Fibroblast of skin of left biceps (primary cell): ENCODE measurements around the gene IFFO2.

Source experiments
- DNase-seq, 2 experiments: peaks; one replicate each; pipeline ENCODE4 v3.0.0-alpha.2; 2013; ENCODE audit warnings: low read depth in 2 of 2

Gene IFFO2

DNA sequence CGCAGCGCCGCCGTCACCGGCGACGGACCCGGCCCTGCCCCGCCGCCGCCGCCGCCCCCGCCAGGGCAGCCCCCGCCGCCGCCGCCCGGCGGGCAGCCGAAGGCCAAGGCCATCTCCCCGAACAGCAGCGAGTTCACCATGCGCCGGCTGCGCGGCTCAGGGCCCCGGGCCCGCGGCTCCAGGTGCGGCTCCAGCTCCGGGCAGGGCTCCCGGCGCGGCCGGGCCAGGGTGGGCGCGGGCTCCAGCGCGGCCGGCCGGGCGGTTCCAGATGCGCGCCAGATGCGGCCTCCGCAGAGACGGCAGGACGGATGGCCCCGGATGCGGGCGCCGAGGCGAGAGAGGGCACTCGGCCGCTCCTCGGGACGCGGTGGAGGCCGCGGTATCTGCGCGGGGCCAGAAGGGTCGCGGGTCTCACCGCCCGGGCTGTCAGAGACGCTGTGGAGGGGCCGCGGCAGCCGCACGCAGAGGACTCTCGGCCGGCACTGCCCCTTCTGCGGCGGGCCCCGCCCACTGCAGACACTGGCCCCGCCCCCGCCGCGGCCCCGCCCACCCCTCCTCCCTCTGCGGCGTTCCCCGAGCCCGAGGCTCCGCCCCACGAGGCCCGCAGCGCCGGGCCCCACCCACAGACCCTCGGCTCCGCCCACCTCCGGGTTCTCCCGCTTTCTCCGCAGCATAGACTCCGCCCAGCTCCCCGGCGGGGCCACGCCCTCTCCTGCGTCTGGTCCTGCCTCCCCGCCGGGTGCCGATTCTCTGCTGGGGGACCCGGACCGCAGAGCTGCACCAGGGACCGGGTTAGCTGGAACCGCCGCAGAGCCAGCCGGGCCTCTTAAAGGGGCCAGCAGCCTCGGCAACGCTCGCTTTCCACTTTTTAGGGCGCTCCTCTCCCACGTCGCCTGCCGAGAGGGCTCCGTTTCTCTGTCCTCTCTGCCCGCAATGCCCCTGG lies at the start of gene IFFO2:
Gene IFFO2 (minus strand): TSS at position 484 of the 943 bp plus-strand sequence. CDS start 344 bp downstream, at position 140.
- DNase-seq: peak; percentile 84 to 89

DNA sequence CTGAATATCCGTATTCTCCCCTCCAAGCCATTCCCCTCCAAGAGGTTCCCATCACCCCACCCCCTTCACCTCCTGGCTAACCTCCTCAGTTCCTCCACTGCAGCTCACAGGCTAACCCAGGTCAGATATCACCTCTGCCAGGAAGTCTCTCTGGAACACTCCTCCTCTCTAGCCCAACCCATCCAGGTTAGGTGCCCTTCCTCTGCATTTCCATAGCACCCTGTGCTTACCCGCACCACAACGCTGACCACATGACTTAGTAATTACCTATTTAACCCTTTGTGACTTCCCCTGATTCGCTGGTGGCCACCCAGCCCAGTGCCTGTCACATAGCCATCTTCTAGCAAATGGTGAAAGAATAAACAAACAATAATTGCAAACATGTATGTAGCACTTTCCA lies 49.5 kb upstream of the IFFO2 start:
- no peak for DNase-seq

DNA sequence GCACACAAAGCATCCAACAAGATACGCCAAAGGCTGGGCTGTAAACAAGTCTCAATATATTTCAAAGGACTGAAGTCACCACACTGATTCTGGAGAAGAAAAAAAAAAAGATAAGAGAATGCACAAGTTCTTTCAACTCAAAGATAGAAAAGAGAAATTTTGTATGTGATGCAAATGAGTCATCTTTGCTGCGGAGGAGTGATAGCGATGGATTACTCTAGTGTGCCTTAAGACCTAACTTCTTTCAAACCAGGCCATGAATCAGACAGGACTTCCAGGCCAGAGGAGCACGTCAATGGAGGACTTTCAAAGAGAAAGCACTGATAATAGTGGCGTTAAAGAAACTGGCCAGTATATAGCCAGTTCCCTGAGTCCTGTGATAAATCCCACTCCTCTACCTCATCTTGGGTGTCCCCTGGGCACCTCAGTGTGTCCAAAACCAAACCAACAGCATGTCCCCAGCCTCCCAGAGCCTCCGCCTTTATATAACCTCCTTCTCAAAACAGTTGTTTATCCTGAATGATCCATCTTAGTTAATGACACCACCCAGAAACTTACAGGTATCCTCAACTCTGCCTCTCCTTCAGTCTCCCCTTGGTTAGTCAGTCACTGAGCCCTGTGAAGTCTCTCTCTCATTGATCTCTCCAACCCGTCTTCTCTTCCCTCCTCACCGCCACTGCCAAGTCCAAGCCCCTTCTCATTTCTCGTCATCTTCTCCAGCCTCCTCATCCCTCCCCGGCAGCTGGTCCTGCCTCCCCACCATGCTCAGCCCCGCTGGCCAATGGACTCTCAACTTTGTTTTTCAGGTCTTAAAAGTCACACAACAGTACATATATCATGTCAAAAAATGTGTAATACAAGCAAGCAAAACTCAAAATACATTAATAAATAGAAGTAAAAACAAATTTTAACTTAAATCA lies 47.2 kb upstream of the IFFO2 start:
- no peak for DNase-seq

DNA sequence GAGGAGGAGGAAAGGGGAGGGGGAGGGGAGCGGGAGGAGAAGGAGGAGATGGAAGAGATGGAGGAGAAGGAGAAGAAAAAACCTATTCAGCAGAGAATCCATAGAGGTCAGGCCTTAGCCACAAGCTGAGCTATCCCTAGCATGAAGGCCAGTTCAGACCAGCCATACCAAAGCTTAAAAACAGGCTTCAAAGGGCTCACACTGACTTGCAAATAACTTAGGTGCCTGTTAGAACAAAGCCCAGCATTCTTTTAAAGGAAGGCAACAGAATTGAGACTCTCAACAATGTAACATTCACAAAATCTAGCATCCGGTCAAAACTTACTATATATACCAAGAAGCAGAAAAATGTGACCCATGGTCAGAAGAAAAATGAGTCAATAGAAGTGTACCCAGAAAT lies 43.6 kb upstream of the IFFO2 start:
- DNase-seq: no peak

DNA sequence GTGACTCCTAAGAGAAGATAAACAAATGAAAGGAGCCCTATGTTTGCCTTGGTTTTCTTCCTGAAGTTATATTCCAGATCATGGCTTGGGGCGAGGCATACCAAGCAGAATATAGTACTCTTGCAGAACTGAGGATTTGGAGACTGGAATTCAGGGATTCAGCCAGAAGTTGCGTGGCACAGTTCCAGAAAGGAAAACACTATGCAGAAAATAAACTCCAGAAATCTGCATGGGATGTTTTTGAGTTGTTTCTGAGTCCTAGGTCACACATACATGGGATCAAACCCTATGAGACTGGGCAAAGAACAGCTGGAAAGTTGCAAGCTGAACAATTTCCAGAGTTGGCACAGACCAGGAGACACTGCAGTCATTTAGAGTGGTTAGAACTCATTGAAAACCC lies 42.9 kb upstream of the IFFO2 start:
- DNase-seq: peak; percentile 15 to 33

DNA sequence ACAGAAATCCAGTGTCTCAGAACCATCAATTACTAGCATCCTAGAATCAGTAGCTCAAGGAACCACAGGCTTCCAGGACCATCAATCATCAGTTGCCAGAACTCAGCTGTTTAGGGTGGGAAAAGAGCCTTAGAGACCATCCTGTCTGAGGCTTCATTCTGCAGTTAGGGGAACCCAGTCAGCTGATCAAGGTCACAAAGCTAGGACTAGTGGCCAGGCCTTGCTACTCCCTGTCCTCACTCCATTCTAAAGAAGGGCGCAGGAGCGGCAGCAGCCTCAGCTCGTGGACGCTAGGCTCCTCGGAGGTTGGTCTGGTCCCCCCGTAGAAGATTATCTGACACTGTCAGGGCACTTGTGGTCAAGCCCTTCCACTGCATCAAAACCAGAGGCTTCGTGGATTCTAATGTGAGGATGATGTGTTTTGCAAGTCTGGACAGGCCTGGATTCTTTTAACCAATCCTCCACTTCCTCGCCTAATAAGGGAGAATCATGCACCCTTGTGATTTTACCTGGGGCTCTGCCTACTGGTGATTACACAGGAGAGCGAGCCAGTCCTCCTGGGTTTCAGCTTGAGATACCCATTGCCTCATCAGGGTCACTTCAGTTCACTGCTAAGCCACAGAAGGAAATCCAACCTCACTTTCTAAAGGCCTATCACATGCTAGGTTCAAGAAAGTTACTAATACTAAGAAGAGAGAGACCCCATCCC lies 41.7 kb upstream of the IFFO2 start:
- no peak for DNase-seq

DNA sequence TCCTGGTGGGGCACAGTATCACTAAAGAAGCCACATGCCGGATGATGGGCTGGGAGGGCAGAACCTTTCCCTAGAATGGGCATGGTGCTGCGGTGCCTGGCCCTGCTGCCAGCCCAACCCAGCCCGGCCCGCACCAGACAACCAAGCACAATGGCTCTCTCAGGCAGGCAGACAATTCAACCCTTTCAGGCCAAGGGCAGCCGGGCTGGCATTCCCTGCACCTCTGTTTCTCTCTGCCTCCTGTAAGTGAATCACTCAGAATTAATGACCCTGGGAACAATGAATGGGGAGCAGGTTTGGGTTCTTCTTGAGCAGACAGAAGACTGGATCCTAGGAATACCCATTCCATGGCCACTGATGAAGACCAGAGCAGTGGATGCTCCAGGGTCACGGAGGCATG lies 41.0 kb upstream of the IFFO2 start:
- no peak for DNase-seq

DNA sequence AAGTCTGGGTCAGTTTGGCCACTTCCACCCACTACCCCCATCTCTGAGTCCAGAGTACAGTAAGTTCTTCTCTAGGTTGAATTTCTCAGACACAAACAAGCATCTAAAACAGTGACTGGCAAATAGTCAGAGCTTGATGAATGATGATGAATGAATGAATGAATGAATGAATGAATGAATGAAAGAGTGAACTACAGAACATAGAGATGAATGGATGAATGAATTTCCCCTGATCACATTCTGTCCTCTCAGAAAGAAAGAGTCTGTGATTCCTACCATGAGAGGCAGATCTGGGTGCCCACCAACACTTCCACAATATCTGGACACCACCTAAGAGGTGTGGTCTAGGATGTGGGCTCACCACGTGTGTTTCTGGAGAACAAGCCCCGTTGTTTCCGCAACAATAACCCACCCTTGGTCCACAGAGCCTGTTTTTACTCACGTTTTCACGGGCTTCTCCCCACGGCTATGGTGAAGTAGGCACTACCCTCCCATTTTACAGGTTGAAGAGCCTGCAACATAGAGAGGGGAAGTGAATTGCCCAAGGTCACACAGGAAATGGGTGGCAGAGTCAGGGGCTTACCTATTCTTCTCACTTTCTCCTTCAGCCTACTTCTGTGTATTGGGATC lies 40.2 kb upstream of the IFFO2 start:
- DNase-seq: no peak

DNA sequence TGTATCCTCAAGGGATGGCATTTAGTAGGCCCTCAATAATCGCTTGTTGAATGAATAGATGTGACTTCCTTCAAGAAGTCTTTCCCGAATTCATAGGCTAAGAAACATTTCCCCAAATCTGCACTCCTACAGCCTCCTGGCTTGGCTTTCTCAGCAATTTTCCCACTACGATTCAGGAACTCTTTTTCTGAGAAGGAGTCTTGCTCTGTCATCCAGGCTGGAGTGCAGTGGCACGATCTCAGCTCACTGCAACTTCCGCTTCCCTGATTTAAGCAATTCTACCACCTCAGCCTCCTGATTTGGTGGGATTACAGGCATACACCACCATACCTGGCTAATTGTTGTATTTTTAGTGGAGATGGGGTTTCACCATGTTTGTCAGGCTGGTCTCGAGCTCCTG lies 37.9 kb upstream of the IFFO2 start:
- DNase-seq: no peak

DNA sequence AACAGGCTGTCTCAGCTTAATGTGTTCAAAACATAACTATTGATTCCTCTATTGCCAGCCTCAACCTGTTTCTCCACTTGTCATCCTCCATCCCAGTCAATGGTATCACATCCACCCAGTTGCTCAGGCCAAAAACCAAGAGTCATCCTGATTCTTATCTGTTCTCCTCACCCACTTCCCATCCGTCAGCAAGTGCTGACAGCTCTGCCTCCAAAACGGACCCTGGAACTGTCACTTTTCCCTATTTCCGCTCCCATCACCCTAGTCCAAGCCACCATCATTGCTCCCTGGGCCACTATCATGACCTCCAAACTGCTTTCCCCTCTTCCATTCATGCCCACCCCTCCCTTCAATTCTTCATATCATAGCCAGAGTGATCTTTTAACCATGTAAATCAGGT lies 36.2 kb upstream of the IFFO2 start:
- no peak for DNase-seq

DNA sequence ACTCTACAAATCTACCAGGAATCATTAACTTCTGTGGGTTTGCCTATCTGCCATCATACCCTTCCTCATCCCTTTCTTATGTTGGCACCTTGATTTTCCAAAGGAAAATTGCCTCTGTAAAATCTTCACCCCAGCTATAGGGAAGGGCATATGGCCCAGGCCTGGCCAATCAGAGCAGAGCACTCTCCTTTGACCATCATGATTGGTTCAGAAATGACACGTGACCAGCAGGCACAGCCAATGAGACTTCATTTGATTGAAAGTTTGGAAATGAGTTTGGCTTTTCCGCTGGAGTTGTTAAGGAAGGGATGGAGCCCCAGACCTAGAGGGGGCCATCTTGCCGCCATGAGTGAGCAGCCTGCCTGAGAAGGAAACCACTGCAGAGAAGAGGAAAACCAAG lies 35.1 kb upstream of the IFFO2 start:
- DNase-seq: no peak

DNA sequence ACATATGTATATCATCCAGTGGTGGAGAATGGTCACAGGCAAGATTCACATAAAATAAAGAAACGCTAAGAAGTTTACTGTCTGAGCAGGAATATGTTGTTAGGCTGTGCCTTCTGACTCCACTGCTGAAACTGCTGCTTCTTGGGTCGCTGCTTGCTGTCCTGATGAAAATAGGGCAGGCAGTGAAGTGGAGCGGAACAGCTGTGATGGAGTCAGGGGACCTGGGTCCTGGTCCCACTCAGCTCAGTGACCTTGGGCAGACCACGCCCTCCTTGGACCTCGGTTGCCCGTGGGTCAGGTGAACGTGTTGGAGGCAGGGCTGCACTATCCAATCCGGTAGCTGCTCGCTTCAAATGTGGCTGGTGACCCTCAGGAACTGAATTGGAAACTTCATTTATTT lies 33.4 kb upstream of the IFFO2 start:
- no peak for DNase-seq

DNA sequence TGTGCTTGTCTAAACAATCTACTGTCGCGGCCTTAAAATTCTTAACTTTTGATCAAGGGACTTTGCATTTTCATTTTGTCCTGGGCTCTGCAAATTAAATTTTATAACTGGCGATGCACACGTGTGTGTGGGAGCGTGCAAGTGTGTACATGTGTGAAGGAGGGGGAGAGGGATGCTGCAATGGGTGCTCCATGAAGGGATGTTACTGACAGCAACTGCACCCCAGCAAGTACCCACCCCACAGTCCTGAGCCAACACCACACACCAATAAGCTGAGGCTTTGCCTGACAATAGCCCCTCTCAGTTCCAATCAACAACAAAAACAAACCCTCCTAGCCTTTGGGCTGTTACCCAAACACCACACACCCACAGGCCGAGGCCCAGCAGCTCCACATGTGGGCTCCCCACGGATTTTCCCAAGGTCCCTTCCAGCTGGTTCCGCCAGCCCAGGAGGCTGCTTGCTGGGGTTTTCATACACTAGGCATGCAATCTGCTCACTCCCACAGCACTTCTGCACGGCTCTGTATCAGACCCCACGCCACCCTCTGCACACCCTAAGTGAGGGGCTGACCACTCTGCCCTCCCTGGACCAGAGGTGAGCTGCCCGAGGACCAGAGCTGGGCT lies 32.8 kb upstream of the IFFO2 start:
- DNase-seq: no peak

DNA sequence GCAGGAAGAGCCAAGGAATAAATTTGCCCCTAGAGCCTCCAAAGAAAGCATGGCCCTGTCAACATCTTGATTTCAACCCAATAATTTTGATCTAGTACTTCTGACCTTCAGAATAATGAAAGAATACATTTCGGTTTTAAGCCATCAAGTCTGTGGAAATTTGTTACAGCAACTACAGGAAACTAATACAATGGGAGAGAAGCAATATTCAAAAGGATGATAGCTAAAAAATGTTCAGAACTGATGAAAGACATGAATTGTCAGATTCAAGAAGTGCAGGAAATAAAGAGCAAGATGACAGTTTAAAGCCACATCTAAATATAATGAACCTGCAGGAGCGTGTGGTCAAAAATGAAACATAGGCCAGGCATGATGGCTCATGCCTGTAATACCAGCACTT lies 24.8 kb upstream of the IFFO2 start:
- DNase-seq: no peak

DNA sequence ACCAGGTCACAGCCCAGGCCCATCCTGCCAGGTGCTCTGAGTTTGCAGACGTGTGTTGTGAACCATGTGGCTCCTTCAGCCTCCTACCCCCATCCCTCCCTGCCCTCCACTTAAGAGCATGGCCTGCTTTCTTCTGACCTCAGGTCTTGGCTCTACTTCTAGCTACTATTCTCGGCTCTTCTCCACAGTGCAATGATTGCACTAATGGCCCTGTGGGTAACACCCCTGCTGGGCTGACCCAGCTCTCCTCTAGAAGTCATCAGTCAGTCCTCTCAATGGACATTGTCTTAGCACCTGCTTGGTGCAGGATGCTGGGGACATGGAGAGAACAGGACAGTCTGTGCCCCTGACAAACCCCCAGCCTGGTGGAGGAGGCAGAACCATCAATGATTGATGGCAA lies 22.2 kb upstream of the IFFO2 start:
- DNase-seq: no peak

DNA sequence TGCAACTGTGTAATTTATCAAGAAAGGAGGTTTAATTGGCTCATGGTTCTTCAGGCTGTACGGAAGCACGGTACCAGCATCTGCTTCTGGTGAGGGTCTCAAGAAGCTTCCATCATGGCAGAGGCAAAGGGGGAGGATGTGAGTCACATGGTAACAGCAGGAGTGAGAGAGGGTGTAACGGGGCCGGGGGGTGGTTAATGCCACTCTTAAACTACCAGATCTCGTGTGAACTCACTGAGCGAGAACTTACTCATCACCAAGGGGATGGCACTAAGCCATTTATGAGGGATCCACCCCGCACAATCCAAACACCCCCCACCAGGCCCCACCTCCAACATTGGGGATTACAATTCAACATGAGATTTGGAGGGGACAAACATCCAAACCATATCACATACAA lies 21.0 kb upstream of the IFFO2 start:
- DNase-seq: no peak

DNA sequence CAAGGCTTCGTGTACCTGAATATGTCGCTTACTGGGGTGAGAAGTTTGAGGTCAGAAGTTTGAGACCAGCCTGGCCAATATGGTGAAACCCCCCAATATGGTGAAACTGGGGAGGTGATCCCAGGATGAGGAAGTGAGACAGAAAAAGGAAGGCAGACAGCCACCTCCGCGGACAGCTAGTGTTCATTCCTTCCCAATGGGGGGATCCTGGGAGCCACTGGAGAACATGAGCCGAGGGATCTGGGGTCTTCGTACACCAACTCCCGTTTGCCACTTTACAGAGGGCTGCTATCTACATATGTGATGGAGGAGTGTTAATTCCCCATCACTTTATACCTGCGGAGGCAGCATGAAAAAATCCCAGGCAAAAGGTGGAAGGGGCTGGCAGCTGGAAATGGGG lies 19.6 kb upstream of the IFFO2 start:
- DNase-seq: no peak

DNA sequence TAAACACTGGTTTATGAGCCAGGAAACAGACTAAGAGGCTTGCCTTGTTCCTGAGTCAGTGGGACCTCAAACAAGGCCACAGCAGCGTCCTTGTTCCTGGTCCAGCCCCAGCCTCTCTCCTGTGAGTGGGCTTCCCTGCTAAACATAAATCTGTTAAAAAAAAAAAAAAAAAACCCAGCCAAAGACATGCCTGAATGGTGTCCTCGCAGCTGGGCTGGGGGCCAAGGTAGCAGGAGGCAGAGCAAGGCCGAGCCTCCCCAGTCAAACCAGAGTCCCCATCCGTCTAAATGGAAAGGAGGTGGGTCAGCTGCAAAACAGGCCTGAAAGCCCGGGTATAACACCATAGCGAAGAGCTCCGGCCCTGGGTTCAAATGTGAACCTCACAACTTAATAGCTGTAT lies 18.1 kb upstream of the IFFO2 start:
- no peak for DNase-seq

DNA sequence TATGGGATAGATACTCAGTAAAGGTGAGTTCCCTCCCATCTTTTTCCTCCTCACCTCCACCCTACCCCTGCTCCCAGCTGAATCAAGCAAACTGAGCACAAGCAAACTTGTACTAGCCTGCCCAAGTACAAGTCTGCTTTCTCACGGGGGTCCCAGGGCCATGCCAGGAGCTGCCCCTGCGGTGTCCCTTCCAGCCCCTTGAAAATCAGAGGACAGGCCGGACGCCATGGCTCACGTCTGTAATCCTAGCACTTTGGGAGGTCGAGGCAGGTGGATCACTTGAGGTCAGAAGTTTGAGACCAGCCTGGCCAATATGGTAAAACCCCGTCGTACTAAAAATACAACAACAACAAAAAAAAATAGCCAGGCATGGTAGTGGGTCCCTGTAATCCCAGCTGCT lies 17.5 kb upstream of the IFFO2 start:
- DNase-seq: no peak

DNA sequence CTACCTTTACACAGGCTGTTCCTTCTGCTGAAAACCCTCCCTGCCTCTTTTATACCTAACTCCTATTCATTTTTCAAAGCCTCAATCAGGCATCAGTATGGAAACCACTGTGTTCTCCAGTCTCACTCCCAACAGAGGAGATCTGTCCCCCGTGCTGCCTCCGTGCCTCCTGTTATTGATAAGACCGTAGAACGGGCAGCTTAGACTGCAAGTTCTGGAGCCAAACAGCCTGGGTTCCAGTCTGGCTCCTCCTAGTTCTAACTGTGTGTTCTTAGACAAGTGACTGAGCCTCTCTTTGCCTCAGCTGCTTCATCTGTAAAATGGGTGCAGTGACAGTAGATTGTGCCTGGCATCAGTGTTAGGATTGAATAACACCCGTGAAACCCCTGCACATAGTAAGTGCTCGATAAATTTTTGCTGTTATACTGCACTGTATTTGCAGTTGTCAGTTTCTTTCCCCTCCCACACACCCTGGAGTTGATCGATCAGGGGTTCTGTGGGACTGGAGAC lies 17.0 kb upstream of the IFFO2 start:
- DNase-seq: no peak

DNA sequence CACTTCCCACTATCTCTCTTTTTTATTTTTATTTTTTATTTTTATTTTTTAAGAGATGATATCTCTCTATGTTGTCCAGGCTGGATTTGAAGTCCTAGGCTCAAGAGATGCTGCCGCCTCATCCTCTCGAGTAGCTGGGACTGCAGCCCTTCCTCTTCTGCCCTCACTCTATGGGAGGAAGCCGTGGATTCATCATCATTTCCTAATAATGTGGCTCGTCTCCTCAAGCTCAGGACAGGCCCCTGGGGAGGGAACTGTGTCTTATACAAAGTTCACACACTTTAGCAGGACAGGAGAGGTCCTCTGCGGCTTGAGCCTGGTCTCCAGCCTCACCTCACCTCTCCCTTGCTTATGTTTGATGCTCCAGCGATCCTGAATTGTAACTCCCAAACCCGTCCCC lies 16.5 kb upstream of the IFFO2 start:
- DNase-seq: no peak
